Hepatocyte (in vitro differentiated cells): ENCODE measurements around the gene ZNF121. TPM values are rescaled to one million over a fixed set of nuclear protein-coding genes. Genes with fewer than 3 reads are reported as not detected.
"Not testable (repeated sequence)": the region's sequence is repeated elsewhere in the genome, so short reads cannot be mapped to it uniquely, and the experiment has no call there.

ENCODE experiments used
- DNase-seq: peaks from one replicate; pipeline ENCODE4 v3.0.0-alpha.2; 2016; ENCODE audit warnings: low spot score
- H2AFZ ChIP-seq: fragments of 200-600 bp; sonication (generic); 2 replicates; pipeline ENCODE4 v1.6.0; 2016; ENCODE audit warnings: antibody characterized with exemption, mild to moderate bottlenecking
- H3K27ac ChIP-seq: fragments of 200-600 bp; sonication (generic); 2 replicates; pipeline ENCODE4 v1.5.1; 2016; ENCODE audit warnings: mild to moderate bottlenecking
- H3K27me3 ChIP-seq: fragments of 200-600 bp; sonication (generic); 2 replicates; pipeline ENCODE4 v1.6.1; 2016
- H3K36me3 ChIP-seq: fragments of 200-600 bp; sonication (generic); replicated peaks from 2 replicates; pipeline ENCODE4 v1.5.1; 2016; ENCODE audit warnings: low read depth; ENCODE audit not compliant: insufficient read depth
- H3K4me1 ChIP-seq: fragments of 200-600 bp; sonication (generic); 2 replicates; pipeline ENCODE4 v1.5.1; 2016; ENCODE audit warnings: mild to moderate bottlenecking, moderate library complexity; ENCODE audit not compliant: insufficient read depth
- H3K4me2 ChIP-seq: fragments of 200-600 bp; sonication (generic); 2 replicates; pipeline ENCODE4 v1.6.0; 2016
- H3K4me3 ChIP-seq: fragments of 200-600 bp; sonication (generic); 2 replicates; pipeline ENCODE4 v1.5.1; 2016; ENCODE audit warnings: mild to moderate bottlenecking
- H3K79me2 ChIP-seq: fragments of 200-600 bp; sonication (generic); 2 replicates; pipeline ENCODE4 v1.6.0; 2017; ENCODE audit warnings: mild to moderate bottlenecking
- H3K9me2 ChIP-seq: fragments of 200-600 bp; sonication (generic); replicated peaks from 2 replicates; pipeline ENCODE4 v1.6.0; 2017; ENCODE audit warnings: mild to moderate bottlenecking; ENCODE audit not compliant: insufficient read depth
- H3K9me3 ChIP-seq: fragments of 200-600 bp; sonication (generic); 2 replicates; pipeline ENCODE4 v1.5.1; 2016; ENCODE audit warnings: low read depth, mild to moderate bottlenecking
- H4K20me1 ChIP-seq: fragments of 200-600 bp; sonication (generic); 2 replicates; pipeline ENCODE4 v1.6.0; 2016; ENCODE audit warnings: mild to moderate bottlenecking; ENCODE audit not compliant: insufficient read depth, poor library complexity, severe bottlenecking
- CTCF ChIP-seq: fragments of 200-600 bp; sonication (generic); IDR thresholded peaks from 2 replicates; pipeline ENCODE4 v1.5.1; 2016; ENCODE audit warnings: antibody characterized with exemption, mild to moderate bottlenecking; ENCODE audit not compliant: poor library complexity
- EZH2 ChIP-seq: fragments of 200-600 bp; sonication (generic); IDR thresholded peaks from 2 replicates; pipeline ENCODE4 v1.6.1; 2016; ENCODE audit warnings: antibody characterized with exemption, mild to moderate bottlenecking, borderline replicate concordance
- EZH2phosphoT487 ChIP-seq: fragments of 200-600 bp; sonication (generic); IDR thresholded peaks from one replicate; pipeline ENCODE4 v1.6.1; 2018; ENCODE audit warnings: antibody characterized with exemption, mild to moderate bottlenecking, low read depth, moderate library complexity; ENCODE audit not compliant: unreplicated experiment, severe bottlenecking
- WGBS: methylation state at CpG from one replicate; pipeline ENCODE4 v1.1.6; 2016; ENCODE audit warnings: low lambda C conversion rate; ENCODE audit errors: missing lambda C conversion rate; 5-methylcytosine and 5-hydroxymethylcytosine counted together
- polyA plus RNA-seq: library from polyadenylated mRNA; unstranded; fragments of >200 nt; fragmentation: Nextera tagmentation; extraction: Ambion mirVana; gene quantifications from 2 replicates; pipeline ENCODE4 v1.2.1, GENCODE V29; 2016
- total RNA-seq: library from RNA; depleted of rRNA; stranded (reverse); fragments of >200 nt; gene quantifications from 2 replicates; pipeline ENCODE4 v1.2.3, GENCODE V29; 2014

Gene ZNF121
- total and polyA plus RNA-seq, 2 experiments from 2014 or later, result 5.4 to 44.9 TPM

- no peak overlapping the region for H2AFZ ChIP-seq
- no peak overlapping the region for H3K27ac ChIP-seq
- peaks cover 20% of the 10 kb centered on the region for H3K36me3 ChIP-seq
- WGBS, result 98% methylated on average over 2 of the region's 2 CpGs
- H3K27me3 ChIP-seq, result no peaks in the 10 kb centered on the region
- H4K20me1 ChIP-seq, result no peaks in the 10 kb centered on the region
- peaks cover 2% of the 10 kb centered on the region for H3K79me2 ChIP-seq
- no peak overlapping the region for H3K4me3 ChIP-seq
- H3K4me2 ChIP-seq, result no peak overlapping the region
- no peak for TF ChIP-seq EZH2
- no peak for TF ChIP-seq CTCF
- TF ChIP-seq EZH2phosphoT487, result no peak
- no peaks in the 10 kb centered on the region for H3K9me2 ChIP-seq
- peaks cover 53% of the 10 kb centered on the region for H3K9me3 ChIP-seq
- no peak for DNase-seq
- H3K4me1 ChIP-seq, result no peaks in the 10 kb centered on the region
Observed at GRCh38 chr19:9610484-9611113, 26.3 kb upstream of the ZNF121 start.

GRCh38 chr19:9608912-9609311 lies 24.6 kb upstream of the ZNF121 start:
- TF ChIP-seq EZH2phosphoT487, result no peak
- TF ChIP-seq CTCF, result no peak
- no peak for TF ChIP-seq EZH2
- Histone ChIP-seq H3K4me2 (no peak overlapping the region), H4K20me1 (no peaks in the 10 kb centered on the region), H3K9me3 (peaks cover 50% of the 10 kb centered on the region), H3K27me3 (no peaks in the 10 kb centered on the region), H3K4me1 (no peaks in the 10 kb centered on the region), H3K4me3 (no peak overlapping the region), H2AFZ (no peak overlapping the region), H3K36me3 (peaks cover 13% of the 10 kb centered on the region), H3K9me2 (no peaks in the 10 kb centered on the region), H3K27ac (no peak overlapping the region), H3K79me2 (peaks cover 2% of the 10 kb centered on the region)
- no peak for DNase-seq
- WGBS, result 84% methylated on average over 5 of the region's 5 CpGs

- H3K36me3 ChIP-seq, result no peaks in the 10 kb centered on the region
- no peaks in the 10 kb centered on the region for H3K79me2 ChIP-seq
- no peaks in the 10 kb centered on the region for H3K4me1 ChIP-seq
- H2AFZ ChIP-seq, result no peak overlapping the region
- no peak overlapping the region for H3K4me3 ChIP-seq
- H3K27ac ChIP-seq, result no peak overlapping the region
- DNase-seq, result no peak
- WGBS, result 88% methylated on average over 3 of the region's 3 CpGs
- no peaks in the 10 kb centered on the region for H3K9me3 ChIP-seq
- no peaks in the 10 kb centered on the region for H3K9me2 ChIP-seq
- no peaks in the 10 kb centered on the region for H4K20me1 ChIP-seq
- no peaks in the 10 kb centered on the region for H3K27me3 ChIP-seq
- no peak overlapping the region for H3K4me2 ChIP-seq
- TF ChIP-seq CTCF (no peak), EZH2phosphoT487 (no peak), EZH2 (no peak)
Observed at GRCh38 chr19:9597027-9597426, 12.7 kb upstream of the ZNF121 start.

GRCh38 chr19:9586764-9587163 lies 2.5 kb upstream of the ZNF121 start:
- TF ChIP-seq EZH2phosphoT487 (no peak), CTCF (peak; percentile 63)
- no peaks in the 10 kb centered on the region for H3K9me2 ChIP-seq
- H3K9me3 ChIP-seq, result no peaks in the 10 kb centered on the region
- H3K36me3 ChIP-seq, result no peaks in the 10 kb centered on the region
- peak; percentile 80 for DNase-seq
- no peaks in the 10 kb centered on the region for H3K27me3 ChIP-seq
- H3K4me1 ChIP-seq, result peaks cover 4% of the 10 kb centered on the region
- peaks cover 25% of the 10 kb centered on the region for H3K79me2 ChIP-seq
- no peak overlapping the region for H3K27ac ChIP-seq
- no peak overlapping the region for H3K4me3 ChIP-seq
- no peak overlapping the region for H3K4me2 ChIP-seq
- H2AFZ ChIP-seq, result peak overlapping the region; percentile 15
- WGBS, result 21% methylated on average over 7 of the region's 7 CpGs
- peaks cover 10% of the 10 kb centered on the region for H4K20me1 ChIP-seq

- Histone ChIP-seq H3K79me2 (peaks cover 70% of the 10 kb centered on the region), H3K9me3 (peaks cover 17% of the 10 kb centered on the region), H3K4me2 (peak overlapping the region; percentile 80), H4K20me1 (peaks cover 18% of the 10 kb centered on the region)
- not testable (repeated sequence) for H3K9me2 ChIP-seq, H2AFZ ChIP-seq, H3K27ac ChIP-seq, DNase-seq, H3K4me1 ChIP-seq, H3K27me3 ChIP-seq, H3K36me3 ChIP-seq, H3K4me3 ChIP-seq
- WGBS, result 64% methylated on average over 13 of the region's 13 CpGs
Observed at GRCh38 chr19:9582081-9582725, 2.1 kb downstream of the ZNF121 start.
